HCT116 (cell line): Measurements from ENCODE around the gene FKBP14.

Experiments
- EGR1 ChIP-seq: IDR thresholded peaks from 2 replicates; pipeline ENCODE4 v1.6.1; 2012; ENCODE audit warnings: low read depth
- EZH2 ChIP-seq: fragments of 200-600 bp; sonication (generic); IDR thresholded peaks from 2 replicates; pipeline ENCODE4 v1.6.1; 2017; ENCODE audit warnings: antibody characterized with exemption, mixed run types
- EZH2phosphoT487 ChIP-seq: fragments of 200-600 bp; IDR thresholded peaks from 2 replicates; pipeline ENCODE4 v1.6.1; 2018; ENCODE audit warnings: antibody characterized with exemption, borderline replicate concordance
- POLR2A ChIP-seq: IDR thresholded peaks from 2 replicates; pipeline ENCODE4 v1.7.0; 2011; ENCODE audit warnings: borderline replicate concordance; ENCODE audit not compliant: insufficient read depth, insufficient read length; ENCODE audit errors: extremely low read depth
- RAD21 ChIP-seq: IDR thresholded peaks from 2 replicates; pipeline ENCODE4 v1.6.1; 2012; ENCODE audit warnings: low read depth, mild to moderate bottlenecking
- REST ChIP-seq: IDR thresholded peaks from 2 replicates; pipeline ENCODE4 v1.6.1; 2012; ENCODE audit warnings: low read depth
- SIN3A ChIP-seq: IDR thresholded peaks from 2 replicates; pipeline ENCODE4 v1.6.1; 2012; ENCODE audit warnings: low read depth
- SP1 ChIP-seq: IDR thresholded peaks from 2 replicates; pipeline ENCODE4 v1.6.1; 2012; ENCODE audit warnings: low read depth
- SRF ChIP-seq: IDR thresholded peaks from 2 replicates; pipeline ENCODE4 v1.6.1; 2012; ENCODE audit warnings: low read depth
- YY1 ChIP-seq: IDR thresholded peaks from 2 replicates; pipeline ENCODE4 v1.6.1; 2011; ENCODE audit warnings: low read length, low read depth, moderate library complexity, mild to moderate bottlenecking; ENCODE audit not compliant: insufficient replicate concordance; ENCODE audit errors: extremely low read depth
- ZNF274 ChIP-seq: fragments of 200-500 bp; sonication (Bioruptor generic); IDR thresholded peaks from 2 replicates; pipeline ENCODE4 v1.6.1; 2014; ENCODE audit warnings: mild to moderate bottlenecking, low read depth, low read length, inconsistent platforms
- TF ChIP-seq, protein P1 (sequence below): IDR thresholded peaks from 2 replicates; pipeline ENCODE4 v1.6.1; 2012
- TF ChIP-seq, protein P2 (sequence below), 3 experiments: fragments of 200-600 bp in 1 of 3; sonication (generic) in 1 of 3; IDR thresholded peaks in 2 of 3; conservative IDR thresholded peaks in 1 of 3; 2 replicates each; pipeline ENCODE4 v1.5.1; 2012 to 2017; ENCODE audit warnings: low read depth in 2 of 3, low read length in 2 of 3, antibody characterized with exemption in 1 of 3, borderline replicate concordance in 1 of 3, control low read depth in 1 of 3, mild to moderate bottlenecking in 1 of 3, mixed read lengths in 1 of 3, mixed run types in 1 of 3, moderate library complexity in 1 of 3; ENCODE audit not compliant: insufficient read depth in 1 of 3

DNA sequence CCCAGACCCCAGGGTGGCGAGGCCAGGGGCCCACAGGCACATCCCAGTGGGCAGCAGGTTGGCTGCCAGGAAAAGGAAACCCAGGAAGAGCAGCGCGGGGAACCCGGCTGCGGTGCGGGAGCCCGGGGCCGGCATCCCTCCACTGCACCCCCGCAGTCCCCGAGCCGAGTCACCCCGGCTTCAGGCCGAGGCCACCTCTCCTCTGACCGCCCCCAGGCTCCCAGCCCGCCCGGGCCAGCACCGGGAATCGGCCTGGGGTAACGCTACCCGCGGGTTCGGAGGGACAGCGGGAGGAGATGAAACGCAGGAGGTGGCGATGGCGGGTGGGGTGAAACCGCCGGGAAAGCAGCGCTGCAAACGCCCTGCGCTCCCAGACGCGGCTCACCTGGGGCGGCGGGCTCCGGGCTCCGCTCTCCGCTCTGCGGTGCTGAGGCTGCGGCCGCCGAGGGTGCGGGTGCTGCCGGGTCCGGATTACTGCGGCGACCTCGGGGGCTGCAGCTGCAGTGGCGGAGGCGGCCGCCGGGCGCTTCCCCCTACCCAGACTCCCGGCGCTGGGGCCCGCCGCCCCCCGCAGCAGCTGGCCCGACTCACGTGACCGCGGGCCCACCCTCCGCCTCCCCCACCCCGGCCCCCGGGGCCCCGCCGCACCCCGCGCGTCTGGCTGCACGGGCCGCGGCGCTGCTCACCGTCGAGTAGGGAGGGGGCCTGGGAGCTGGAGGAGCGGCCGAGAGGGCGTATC is 37.1 kb downstream of the FKBP14 start, which contains the start of gene SCRN1:
- TF ChIP-seq, protein P1, sequence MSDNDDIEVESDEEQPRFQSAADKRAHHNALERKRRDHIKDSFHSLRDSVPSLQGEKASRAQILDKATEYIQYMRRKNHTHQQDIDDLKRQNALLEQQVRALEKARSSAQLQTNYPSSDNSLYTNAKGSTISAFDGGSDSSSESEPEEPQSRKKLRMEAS, result no peak
- TF ChIP-seq, protein P2, sequence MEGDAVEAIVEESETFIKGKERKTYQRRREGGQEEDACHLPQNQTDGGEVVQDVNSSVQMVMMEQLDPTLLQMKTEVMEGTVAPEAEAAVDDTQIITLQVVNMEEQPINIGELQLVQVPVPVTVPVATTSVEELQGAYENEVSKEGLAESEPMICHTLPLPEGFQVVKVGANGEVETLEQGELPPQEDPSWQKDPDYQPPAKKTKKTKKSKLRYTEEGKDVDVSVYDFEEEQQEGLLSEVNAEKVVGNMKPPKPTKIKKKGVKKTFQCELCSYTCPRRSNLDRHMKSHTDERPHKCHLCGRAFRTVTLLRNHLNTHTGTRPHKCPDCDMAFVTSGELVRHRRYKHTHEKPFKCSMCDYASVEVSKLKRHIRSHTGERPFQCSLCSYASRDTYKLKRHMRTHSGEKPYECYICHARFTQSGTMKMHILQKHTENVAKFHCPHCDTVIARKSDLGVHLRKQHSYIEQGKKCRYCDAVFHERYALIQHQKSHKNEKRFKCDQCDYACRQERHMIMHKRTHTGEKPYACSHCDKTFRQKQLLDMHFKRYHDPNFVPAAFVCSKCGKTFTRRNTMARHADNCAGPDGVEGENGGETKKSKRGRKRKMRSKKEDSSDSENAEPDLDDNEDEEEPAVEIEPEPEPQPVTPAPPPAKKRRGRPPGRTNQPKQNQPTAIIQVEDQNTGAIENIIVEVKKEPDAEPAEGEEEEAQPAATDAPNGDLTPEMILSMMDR (IDR thresholded peaks at IDR 0.05 in 2 of 3, conservative IDR thresholded peaks at IDR 0.05 in 1 of 3; ENCODE audit: borderline replicate concordance in 1 of 3, insufficient read depth in 1 of 3, low read depth in 2 of 3, low read length in 2 of 3), result no peak
- TF ChIP-seq EGR1, result no peak
- TF ChIP-seq SRF, result no peak
- peak; percentile 9 for TF ChIP-seq POLR2A
- TF ChIP-seq EZH2, result no peak
- no peak for TF ChIP-seq EZH2phosphoT487
- no peak for TF ChIP-seq REST
- TF ChIP-seq SIN3A, result no peak
- no peak for TF ChIP-seq SP1
- TF ChIP-seq ZNF274, result no peak
- TF ChIP-seq YY1, result no peak
- no peak for TF ChIP-seq RAD21
